Spleen (tissue), 11 donors: ENCODE data around the gene RERE. TPM values are rescaled to one million over a fixed set of nuclear protein-coding genes. Genes with fewer than 3 reads are reported as not detected.

Experiments
- DNase-seq: peaks from one replicate; pipeline ENCODE4 v3.0.0-alpha.2; 2020
- H3K27ac ChIP-seq, 8 donors: fragments of 200-600 bp; sonication (generic) in 7 of 8; 1 replicate in 4 of 8; 2 replicates in 4 of 8; pipeline versions ENCODE4 v1.5.0 to v1.8.0; 2016 to 2021; ENCODE audit warnings: inconsistent platforms in 4 of 8, mild to moderate bottlenecking in 4 of 8, moderate library complexity in 1 of 8
- H3K27me3 ChIP-seq, 7 donors: fragments of 200-600 bp; sonication (generic) in 6 of 7; replicated peaks in 1 of 7; 1 replicate in 4 of 7; 2 replicates in 3 of 7; pipeline versions ENCODE4 v1.5.0 to v1.8.0; 2016 to 2021; ENCODE audit warnings: inconsistent platforms in 3 of 7, mild to moderate bottlenecking in 1 of 7
- H3K36me3 ChIP-seq, 6 donors: fragments of 200-600 bp; sonication (generic) in 5 of 6; 1 replicate in 4 of 6; 2 replicates in 2 of 6; pipeline versions ENCODE4 v1.5.0 to v1.8.0; 2016 to 2021; ENCODE audit warnings: inconsistent platforms in 2 of 6
- H3K4me1 ChIP-seq, 6 donors: fragments of 200-600 bp; sonication (generic) in 5 of 6; 1 replicate in 3 of 6; 2 replicates in 3 of 6; pipeline versions ENCODE4 v1.5.0 to v1.8.0; 2016 to 2021; ENCODE audit warnings: inconsistent platforms in 3 of 6
- H3K4me3 ChIP-seq, 8 donors: fragments of 200-600 bp; sonication (generic) in 7 of 8; 1 replicate in 4 of 8; 2 replicates in 4 of 8; pipeline versions ENCODE4 v1.5.0 to v1.8.0; 2016 to 2021; ENCODE audit warnings: inconsistent platforms in 4 of 8, mild to moderate bottlenecking in 4 of 8, moderate library complexity in 2 of 8
- H3K9me3 ChIP-seq, 8 donors: fragments of 200-600 bp; sonication (generic) in 7 of 8; 1 replicate in 4 of 8; 2 replicates in 4 of 8; pipeline versions ENCODE4 v1.5.0 to v1.8.0; 2016 to 2021; ENCODE audit warnings: inconsistent platforms in 4 of 8
- POLR2A ChIP-seq, 3 donors: fragments of 450-650 bp; IDR thresholded peaks; one replicate each; pipeline ENCODE4 v1.5.1; 2017; ENCODE audit warnings: antibody characterized with exemption in 3 of 3, mild to moderate bottlenecking in 1 of 3
- POLR2AphosphoS5 ChIP-seq, 3 donors: sonication (generic); formaldehyde crosslinking; IDR thresholded peaks; one replicate each; pipeline ENCODE4 v1.5.1; 2017; ENCODE audit warnings: antibody characterized with exemption in 3 of 3
- WGBS, 5 donors: extraction: QIAGEN DNeasy Blood & Tissue Kit in 3 of 5; methylation state at CpG; one replicate each; pipeline versions ENCODE4 v1.1.5 to v1.1.7; 2013 to 2018; 5-methylcytosine and 5-hydroxymethylcytosine counted together
- intact Hi-C: fragments of 100-400 bp; cut with DNase I; formaldehyde crosslinking; loops from one replicate; pipeline ENCODE4 v1.15.0; 2023; ENCODE audit warnings: low total_unique reads
- polyA plus RNA-seq, 3 donors: library from polyadenylated mRNA; stranded (reverse); fragments of 200-250 nt; gene quantifications; one replicate each; pipeline ENCODE4 v1.2.1, GENCODE V29; 2013
- total RNA-seq, 7 donors: library from RNA; depleted of rRNA in 3 of 7; stranded (reverse); fragments of >200 nt in 3 of 7; fragmentation: NEBNext Ultra II Directional in 4 of 7; extraction: Animal tissue kit (Norgen Biotek cat#: 25700) in 4 of 7; gene quantifications; one replicate each; pipeline versions ENCODE4 v1.1.0 to v1.2.1, GENCODE V29; 2016 to 2021
- TF ChIP-seq, protein P1 (sequence below), 11 experiments: fragments of 200-600 bp in 7 of 11; fragments of 450-650 bp in 4 of 11; sonication (generic) in 4 of 11; IDR thresholded peaks in 8 of 11; conservative IDR thresholded peaks in 3 of 11; 1 replicate in 7 of 11; 2 replicates in 4 of 11; pipeline versions ENCODE4 v1.4.0 to v1.8.0; 2016 to 2021; ENCODE audit warnings: antibody characterized with exemption in 11 of 11, inconsistent platforms in 4 of 11, mild to moderate bottlenecking in 1 of 11
- donor health status: healthy with polysubstance abuse.
- donor health status: DM: no; HTN: no; CAD: no; lungs with moderate emphysema.
- donor health status: DM: no; HTN: no; CAD: no.
- donor health status: Bipolar disorder and iron deficiency.
- donor health status: healthy.
- donor health status: DM: no; HTN: no; CAD: no.
- donor health status: DM: yes; HTN: yes; CAD: no.

Gene RERE
- total and polyA plus RNA-seq, 10 donors, result 10.3 to 149 (median 117) TPM

- H3K36me3 ChIP-seq, result peaks cover 0 to 6% (median 0%) of the 10 kb centered on the region in 6 donors
- no peaks in the 10 kb centered on the region for H3K27me3 ChIP-seq
- no peaks in the 10 kb centered on the region for H3K9me3 ChIP-seq
- WGBS, 5 donors, result 32 to 45% (median 40%) methylated on average over 2 of the region's 2 CpGs
- H3K4me1 ChIP-seq, result peaks cover 14 to 91% (median 50%) of the 10 kb centered on the region in 6 donors
- TF ChIP-seq POLR2A (IDR thresholded peaks at IDR 0.05) (no peak), POLR2AphosphoS5 (IDR thresholded peaks at IDR 0.05) (no peak)
- TF ChIP-seq, protein P1, sequence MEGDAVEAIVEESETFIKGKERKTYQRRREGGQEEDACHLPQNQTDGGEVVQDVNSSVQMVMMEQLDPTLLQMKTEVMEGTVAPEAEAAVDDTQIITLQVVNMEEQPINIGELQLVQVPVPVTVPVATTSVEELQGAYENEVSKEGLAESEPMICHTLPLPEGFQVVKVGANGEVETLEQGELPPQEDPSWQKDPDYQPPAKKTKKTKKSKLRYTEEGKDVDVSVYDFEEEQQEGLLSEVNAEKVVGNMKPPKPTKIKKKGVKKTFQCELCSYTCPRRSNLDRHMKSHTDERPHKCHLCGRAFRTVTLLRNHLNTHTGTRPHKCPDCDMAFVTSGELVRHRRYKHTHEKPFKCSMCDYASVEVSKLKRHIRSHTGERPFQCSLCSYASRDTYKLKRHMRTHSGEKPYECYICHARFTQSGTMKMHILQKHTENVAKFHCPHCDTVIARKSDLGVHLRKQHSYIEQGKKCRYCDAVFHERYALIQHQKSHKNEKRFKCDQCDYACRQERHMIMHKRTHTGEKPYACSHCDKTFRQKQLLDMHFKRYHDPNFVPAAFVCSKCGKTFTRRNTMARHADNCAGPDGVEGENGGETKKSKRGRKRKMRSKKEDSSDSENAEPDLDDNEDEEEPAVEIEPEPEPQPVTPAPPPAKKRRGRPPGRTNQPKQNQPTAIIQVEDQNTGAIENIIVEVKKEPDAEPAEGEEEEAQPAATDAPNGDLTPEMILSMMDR (IDR thresholded peaks at IDR 0.05 in 8 of 11, conservative IDR thresholded peaks at IDR 0.05 in 3 of 11), result no peak
- no peak for DNase-seq
- H3K4me3 ChIP-seq, result peak overlapping the region in 5 of 8 donors; percentile 33 to 65 (median 42)
- H3K27ac ChIP-seq, result peak overlapping the region; percentile 67 to 91 (median 86)
- intact Hi-C loops, result loop anchor here (10.0 kb wide), 1 partner anchor 100 kb away; no protein-coding TSS in a partner anchor
Measured at GRCh38 chr1:8524627-8525157, 292.7 kb downstream of the RERE start.

DNA sequence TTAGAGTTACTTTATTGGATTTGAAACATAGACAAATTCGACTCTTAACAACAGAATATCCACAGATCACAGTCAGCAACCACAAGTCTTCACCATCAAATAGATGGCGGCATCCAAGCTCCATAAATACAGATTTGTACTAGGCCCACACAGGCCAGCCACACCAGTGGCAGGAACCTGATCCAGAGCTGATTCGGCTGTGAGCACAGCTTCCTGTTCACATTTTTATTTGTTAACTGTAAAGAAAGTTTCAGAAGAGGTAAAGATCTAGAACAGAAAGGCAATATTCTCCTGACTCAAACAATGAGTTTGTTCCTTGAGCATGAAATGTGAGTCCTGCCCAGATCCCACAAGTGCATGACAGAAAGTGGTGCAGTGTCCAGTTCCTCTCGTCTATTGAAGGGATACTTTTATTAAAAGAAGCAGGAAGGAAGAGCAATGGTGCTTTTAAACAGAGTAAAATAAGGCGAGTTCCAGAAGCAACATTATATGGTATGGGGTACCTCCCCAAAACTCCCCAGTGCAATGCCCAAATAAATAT is 293.7 kb downstream of the RERE start:
- peaks cover 0 to 6% (median 0%) of the 10 kb centered on the region in 6 donors for H3K36me3 ChIP-seq
- intact Hi-C loops, result loop anchor here (10.0 kb wide), 1 partner anchor 99 kb away; no protein-coding TSS in a partner anchor
- H3K4me1 ChIP-seq, result peaks cover 14 to 98% (median 51%) of the 10 kb centered on the region in 6 donors
- H3K27me3 ChIP-seq, result no peaks in the 10 kb centered on the region
- peak overlapping the region in 1 of 8 donors; percentile 26 for H3K4me3 ChIP-seq
- DNase-seq, result no peak
- no peaks in the 10 kb centered on the region for H3K9me3 ChIP-seq
- H3K27ac ChIP-seq, result peak overlapping the region; percentile 14 to 91 (median 86)
- no peak for TF ChIP-seq POLR2AphosphoS5 (IDR thresholded peaks at IDR 0.05)
- TF ChIP-seq POLR2A (IDR thresholded peaks at IDR 0.05), result no peak
- TF ChIP-seq, protein P1 (IDR thresholded peaks at IDR 0.05 in 8 of 11, conservative IDR thresholded peaks at IDR 0.05 in 3 of 11), result no peak
- 35 to 47% (median 39%) methylated on average over 5 of the region's 5 CpGs for WGBS, 5 donors

GRCh38 chr1:8520483-8520966 is 296.9 kb downstream of the RERE start:
- TF ChIP-seq POLR2AphosphoS5 (IDR thresholded peaks at IDR 0.05) (no peak), POLR2A (IDR thresholded peaks at IDR 0.05) (no peak)
- TF ChIP-seq, protein P1 (IDR thresholded peaks at IDR 0.05 in 8 of 11, conservative IDR thresholded peaks at IDR 0.05 in 3 of 11), result no peak
- intact Hi-C loops, result loop anchor here (10.0 kb wide), 1 partner anchor 96 kb away; no protein-coding TSS in a partner anchor
- DNase-seq, result no peak
- 68 to 84% (median 74%) methylated on average over 6 of the region's 6 CpGs for WGBS, 5 donors
- H3K27ac ChIP-seq, result peak overlapping the region in 1 of 8 donors; percentile 12
- H3K36me3 ChIP-seq, result peaks cover 0 to 6% (median 0%) of the 10 kb centered on the region in 6 donors
- no peak overlapping the region for H3K4me3 ChIP-seq
- no peaks in the 10 kb centered on the region for H3K9me3 ChIP-seq
- H3K4me1 ChIP-seq, result peaks cover 18 to 98% (median 59%) of the 10 kb centered on the region in 6 donors
- H3K27me3 ChIP-seq, result no peaks in the 10 kb centered on the region

GRCh38 chr1:8519167-8519566 is 298.3 kb downstream of the RERE start:
- Histone ChIP-seq H3K27ac (peak overlapping the region in 1 of 8 donors; percentile 58), H3K4me1 (peaks cover 10 to 94% (median 47%) of the 10 kb centered on the region in 6 donors), H3K4me3 (no peak overlapping the region), H3K9me3 (no peaks in the 10 kb centered on the region), H3K36me3 (peaks cover 0 to 12% (median 0%) of the 10 kb centered on the region in 6 donors), H3K27me3 (no peaks in the 10 kb centered on the region)
- DNase-seq, result no peak
- WGBS, 5 donors, result 87 to 96% (median 93%) methylated on average over 1 of the region's 1 CpG
- intact Hi-C loops, result no loop called here
- TF ChIP-seq POLR2AphosphoS5 (IDR thresholded peaks at IDR 0.05) (no peak), POLR2A (IDR thresholded peaks at IDR 0.05) (no peak)
- TF ChIP-seq, protein P1 (IDR thresholded peaks at IDR 0.05 in 8 of 11, conservative IDR thresholded peaks at IDR 0.05 in 3 of 11), result no peak
